HEK293 (cell line): ENCODE results near the gene CARD10.

ENCODE experiments used
- GLIS1 ChIP-seq: fragments of 450-650 bp; formaldehyde crosslinking; IDR thresholded peaks from 2 replicates; pipeline ENCODE4 v1.5.1; 2016; ENCODE audit warnings: missing biosample characterization, missing genetic modification characterization
- SALL2 ChIP-seq: fragments of 450-650 bp; formaldehyde crosslinking; IDR thresholded peaks from 2 replicates; pipeline ENCODE4 v1.5.0; 2017; ENCODE audit warnings: missing biosample characterization, mild to moderate bottlenecking, missing genetic modification characterization, borderline replicate concordance
- YY2 ChIP-seq: fragments of 450-650 bp; formaldehyde crosslinking; IDR thresholded peaks from 2 replicates; pipeline ENCODE4 v1.5.1; 2016; ENCODE audit warnings: missing biosample characterization, missing genetic modification characterization
- ZFP37 ChIP-seq: fragments of 450-650 bp; formaldehyde crosslinking; IDR thresholded peaks from 2 replicates; pipeline ENCODE4 v1.5.1; 2016; ENCODE audit warnings: missing biosample characterization, missing genetic modification characterization
- ZFP41 ChIP-seq: fragments of 450-650 bp; formaldehyde crosslinking; IDR thresholded peaks from 2 replicates; pipeline ENCODE4 v1.5.1; 2016; ENCODE audit warnings: missing biosample characterization, missing genetic modification characterization, borderline replicate concordance
- ZNF23 ChIP-seq: fragments of 450-650 bp; formaldehyde crosslinking; IDR thresholded peaks from 2 replicates; pipeline ENCODE4 v1.5.1; 2016; ENCODE audit warnings: missing biosample characterization, missing genetic modification characterization, borderline replicate concordance
- ZNF354C ChIP-seq: fragments of 450-650 bp; formaldehyde crosslinking; IDR thresholded peaks from 2 replicates; pipeline ENCODE4 v1.5.1; 2016; ENCODE audit warnings: missing biosample characterization, missing genetic modification characterization, low read depth, borderline replicate concordance
- ZNF529 ChIP-seq: fragments of 450-650 bp; formaldehyde crosslinking; IDR thresholded peaks from 2 replicates; pipeline ENCODE4 v1.5.1; 2017; ENCODE audit warnings: missing genetic modification characterization, missing biosample characterization; ENCODE audit not compliant: insufficient replicate concordance
- ZNF571 ChIP-seq: fragments of 450-650 bp; formaldehyde crosslinking; IDR thresholded peaks from 2 replicates; pipeline ENCODE4 v1.5.0; 2017; ENCODE audit warnings: missing biosample characterization, missing genetic modification characterization
- ZNF621 ChIP-seq: fragments of 450-650 bp; formaldehyde crosslinking; IDR thresholded peaks from 2 replicates; pipeline ENCODE4 v1.5.1; 2017; ENCODE audit warnings: missing biosample characterization, missing genetic modification characterization
- TF ChIP-seq, protein P1 (sequence below): fragments of 450-650 bp; IDR thresholded peaks from 2 replicates; pipeline ENCODE4 v1.5.1; 2018; ENCODE audit warnings: missing biosample characterization, mild to moderate bottlenecking, missing genetic modification characterization
- TF ChIP-seq, protein P2 (sequence below): fragments of 450-650 bp; formaldehyde crosslinking; IDR thresholded peaks from 2 replicates; pipeline ENCODE4 v1.5.1; 2016; ENCODE audit warnings: missing biosample characterization, missing genetic modification characterization
- TF ChIP-seq, protein P3 (sequence below): fragments of 450-650 bp; formaldehyde crosslinking; IDR thresholded peaks from 2 replicates; pipeline ENCODE4 v1.5.0; 2017; ENCODE audit warnings: missing biosample characterization, missing genetic modification characterization, borderline replicate concordance
- TF ChIP-seq, protein P4 (sequence below): fragments of 450-650 bp; formaldehyde crosslinking; optimal IDR thresholded peaks from 2 replicates; pipeline ENCODE3; 2016; ENCODE audit warnings: missing biosample characterization, mild to moderate bottlenecking, missing genetic modification characterization
- TF ChIP-seq, protein P5 (sequence below): fragments of 450-650 bp; formaldehyde crosslinking; IDR thresholded peaks from 2 replicates; pipeline ENCODE4 v1.5.1; 2016; ENCODE audit warnings: missing biosample characterization, missing genetic modification characterization

The CARD10 gene

DNA sequence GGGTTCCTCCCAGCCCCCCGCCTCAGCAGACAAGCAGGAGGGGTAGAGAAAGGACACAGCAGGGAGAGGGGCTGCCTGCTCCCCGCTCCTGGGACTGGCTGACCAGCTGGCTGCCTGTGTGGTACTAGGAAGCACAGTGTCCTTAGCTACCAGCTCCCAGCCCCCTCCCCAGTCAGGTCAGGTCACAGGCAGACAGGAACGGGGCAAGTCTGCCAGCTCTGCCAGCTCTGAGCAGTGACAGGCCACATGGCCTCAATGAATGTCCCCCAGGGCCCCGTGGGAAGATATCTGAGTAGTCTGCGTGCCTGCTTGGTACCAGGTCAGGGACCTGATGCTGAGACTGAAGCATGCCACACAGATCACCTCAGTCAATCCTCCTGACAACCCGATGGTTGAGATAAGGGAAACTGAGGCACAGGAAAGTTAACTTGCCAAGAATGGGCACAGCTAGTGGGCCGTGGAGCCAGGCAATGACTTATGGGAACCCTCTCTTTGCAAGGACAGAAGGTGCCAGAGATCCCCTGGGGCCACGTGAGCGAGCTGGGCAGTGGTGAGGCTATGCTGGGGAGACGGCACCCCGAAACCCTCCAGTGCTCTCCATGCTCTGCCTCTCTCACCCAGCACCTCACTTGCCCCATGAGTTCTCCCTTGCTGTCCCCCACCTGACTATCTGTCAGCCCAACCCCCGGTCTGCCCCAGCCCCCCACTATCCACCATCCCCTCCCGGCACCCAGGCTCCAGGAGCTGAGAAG, 19.2 kb downstream of the CARD10 start (continued):
- TF ChIP-seq, protein P1, sequence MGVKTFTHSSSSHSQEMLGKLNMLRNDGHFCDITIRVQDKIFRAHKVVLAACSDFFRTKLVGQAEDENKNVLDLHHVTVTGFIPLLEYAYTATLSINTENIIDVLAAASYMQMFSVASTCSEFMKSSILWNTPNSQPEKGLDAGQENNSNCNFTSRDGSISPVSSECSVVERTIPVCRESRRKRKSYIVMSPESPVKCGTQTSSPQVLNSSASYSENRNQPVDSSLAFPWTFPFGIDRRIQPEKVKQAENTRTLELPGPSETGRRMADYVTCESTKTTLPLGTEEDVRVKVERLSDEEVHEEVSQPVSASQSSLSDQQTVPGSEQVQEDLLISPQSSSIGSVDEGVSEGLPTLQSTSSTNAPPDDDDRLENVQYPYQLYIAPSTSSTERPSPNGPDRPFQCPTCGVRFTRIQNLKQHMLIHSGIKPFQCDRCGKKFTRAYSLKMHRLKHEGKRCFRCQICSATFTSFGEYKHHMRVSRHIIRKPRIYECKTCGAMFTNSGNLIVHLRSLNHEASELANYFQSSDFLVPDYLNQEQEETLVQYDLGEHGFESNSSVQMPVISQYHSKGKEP (tag by site-specific recombination) = no peak
- TF ChIP-seq YY2 (tag by site-specific recombination) (no peak), ZFP41 (tag by site-specific recombination) (no peak), ZNF621 (tag by site-specific recombination) (no peak), ZNF571 (tag by site-specific recombination) (no peak), GLIS1 (tag by site-specific recombination) (no peak), ZFP37 (tag by site-specific recombination) (no peak), SALL2 (tag by site-specific recombination) (no peak), ZNF529 (no peak), ZNF23 (tag by site-specific recombination) (no peak), ZNF354C (no peak)
- TF ChIP-seq, protein P2, sequence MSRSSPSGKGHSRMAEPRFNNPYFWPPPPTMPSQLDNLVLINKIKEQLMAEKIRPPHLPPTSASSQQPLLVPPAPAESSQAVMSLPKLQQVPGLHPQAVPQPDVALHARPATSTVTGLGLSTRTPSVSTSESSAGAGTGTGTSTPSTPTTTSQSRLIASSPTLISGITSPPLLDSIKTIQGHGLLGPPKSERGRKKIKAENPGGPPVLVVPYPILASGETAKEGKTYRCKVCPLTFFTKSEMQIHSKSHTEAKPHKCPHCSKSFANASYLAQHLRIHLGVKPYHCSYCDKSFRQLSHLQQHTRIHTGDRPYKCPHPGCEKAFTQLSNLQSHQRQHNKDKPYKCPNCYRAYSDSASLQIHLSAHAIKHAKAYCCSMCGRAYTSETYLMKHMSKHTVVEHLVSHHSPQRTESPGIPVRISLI = no peak
- TF ChIP-seq, protein P3, sequence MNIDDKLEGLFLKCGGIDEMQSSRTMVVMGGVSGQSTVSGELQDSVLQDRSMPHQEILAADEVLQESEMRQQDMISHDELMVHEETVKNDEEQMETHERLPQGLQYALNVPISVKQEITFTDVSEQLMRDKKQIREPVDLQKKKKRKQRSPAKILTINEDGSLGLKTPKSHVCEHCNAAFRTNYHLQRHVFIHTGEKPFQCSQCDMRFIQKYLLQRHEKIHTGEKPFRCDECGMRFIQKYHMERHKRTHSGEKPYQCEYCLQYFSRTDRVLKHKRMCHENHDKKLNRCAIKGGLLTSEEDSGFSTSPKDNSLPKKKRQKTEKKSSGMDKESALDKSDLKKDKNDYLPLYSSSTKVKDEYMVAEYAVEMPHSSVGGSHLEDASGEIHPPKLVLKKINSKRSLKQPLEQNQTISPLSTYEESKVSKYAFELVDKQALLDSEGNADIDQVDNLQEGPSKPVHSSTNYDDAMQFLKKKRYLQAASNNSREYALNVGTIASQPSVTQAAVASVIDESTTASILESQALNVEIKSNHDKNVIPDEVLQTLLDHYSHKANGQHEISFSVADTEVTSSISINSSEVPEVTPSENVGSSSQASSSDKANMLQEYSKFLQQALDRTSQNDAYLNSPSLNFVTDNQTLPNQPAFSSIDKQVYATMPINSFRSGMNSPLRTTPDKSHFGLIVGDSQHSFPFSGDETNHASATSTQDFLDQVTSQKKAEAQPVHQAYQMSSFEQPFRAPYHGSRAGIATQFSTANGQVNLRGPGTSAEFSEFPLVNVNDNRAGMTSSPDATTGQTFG (tag by site-specific recombination) = no peak
- TF ChIP-seq, protein P4, sequence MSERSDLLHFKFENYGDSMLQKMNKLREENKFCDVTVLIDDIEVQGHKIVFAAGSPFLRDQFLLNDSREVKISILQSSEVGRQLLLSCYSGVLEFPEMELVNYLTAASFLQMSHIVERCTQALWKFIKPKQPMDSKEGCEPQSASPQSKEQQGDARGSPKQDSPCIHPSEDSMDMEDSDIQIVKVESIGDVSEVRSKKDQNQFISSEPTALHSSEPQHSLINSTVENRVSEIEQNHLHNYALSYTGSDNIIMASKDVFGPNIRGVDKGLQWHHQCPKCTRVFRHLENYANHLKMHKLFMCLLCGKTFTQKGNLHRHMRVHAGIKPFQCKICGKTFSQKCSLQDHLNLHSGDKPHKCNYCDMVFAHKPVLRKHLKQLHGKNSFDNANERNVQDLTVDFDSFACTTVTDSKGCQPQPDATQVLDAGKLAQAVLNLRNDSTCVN (tag by site-specific recombination) = no peak
- TF ChIP-seq, protein P5, sequence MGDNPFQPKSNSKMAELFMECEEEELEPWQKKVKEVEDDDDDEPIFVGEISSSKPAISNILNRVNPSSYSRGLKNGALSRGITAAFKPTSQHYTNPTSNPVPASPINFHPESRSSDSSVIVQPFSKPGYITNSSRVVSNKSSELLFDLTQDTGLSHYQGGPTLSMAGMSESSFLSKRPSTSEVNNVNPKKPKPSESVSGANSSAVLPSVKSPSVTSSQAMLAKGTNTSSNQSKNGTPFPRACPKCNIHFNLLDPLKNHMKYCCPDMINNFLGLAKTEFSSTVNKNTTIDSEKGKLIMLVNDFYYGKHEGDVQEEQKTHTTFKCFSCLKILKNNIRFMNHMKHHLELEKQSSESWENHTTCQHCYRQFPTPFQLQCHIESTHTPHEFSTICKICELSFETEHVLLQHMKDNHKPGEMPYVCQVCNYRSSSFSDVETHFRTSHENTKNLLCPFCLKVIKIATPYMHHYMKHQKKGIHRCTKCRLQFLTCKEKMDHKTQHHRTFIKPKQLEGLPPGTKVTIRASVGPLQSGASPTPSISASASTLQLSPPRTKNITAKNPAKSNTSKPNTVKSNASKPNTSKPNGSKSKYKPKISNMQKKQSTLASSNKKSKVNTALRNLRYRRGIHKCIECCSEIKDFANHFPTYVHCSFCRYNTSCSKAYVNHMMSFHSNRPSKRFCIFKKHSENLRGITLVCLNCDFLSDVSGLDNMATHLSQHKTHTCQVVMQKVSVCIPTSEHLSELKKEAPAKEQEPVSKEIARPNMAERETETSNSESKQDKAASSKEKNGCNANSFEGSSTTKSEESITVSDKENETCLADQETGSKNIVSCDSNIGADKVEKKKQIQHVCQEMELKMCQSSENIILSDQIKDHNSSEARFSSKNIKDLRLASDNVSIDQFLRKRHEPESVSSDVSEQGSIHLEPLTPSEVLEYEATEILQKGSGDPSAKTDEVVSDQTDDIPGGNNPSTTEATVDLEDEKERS = no peak
